NCI-H446 treated with DMSO at 0.1 percent for 48 hours (cell line): ENCODE measurements around the gene CLDN20.
"Not testable (repeated sequence)": the region's sequence is repeated elsewhere in the genome, so short reads cannot be mapped to it uniquely, and the experiment has no call there.

Experiments
- DNase-seq: peaks from one replicate; lab custom pipeline; 2025; lab: John Stamatoyannopoulos, UW

The CLDN20 gene

GRCh38 chr6:155245193-155245592 is 18.6 kb upstream of the CLDN20 start:
- DNase-seq = no peak

GRCh38 chr6:155245831-155246230 is 18.0 kb upstream of the CLDN20 start:
- DNase-seq = no peak

- DNase-seq = no peak
Observed at GRCh38 chr6:155246825-155247224, 17.0 kb upstream of the CLDN20 start.

GRCh38 chr6:155247618-155248007 is 16.2 kb upstream of the CLDN20 start:
- no peak for DNase-seq

- DNase-seq = no peak
Observed at GRCh38 chr6:155248008-155249001, 15.5 kb upstream of the CLDN20 start.

GRCh38 chr6:155250701-155251381 is 13.0 kb upstream of the CLDN20 start:
- no peak for DNase-seq

GRCh38 chr6:155252581-155252980 is 11.2 kb upstream of the CLDN20 start:
- no peak for DNase-seq

GRCh38 chr6:155253337-155253736 is 10.5 kb upstream of the CLDN20 start:
- DNase-seq = no peak

GRCh38 chr6:155254139-155254538 is 9.7 kb upstream of the CLDN20 start:
- no peak for DNase-seq

GRCh38 chr6:155256122-155256795 is 7.6 kb upstream of the CLDN20 start:
- no peak for DNase-seq

- no peak for DNase-seq
Observed at GRCh38 chr6:155257796-155258195, 6.0 kb upstream of the CLDN20 start.

GRCh38 chr6:155259204-155259603 is 4.6 kb upstream of the CLDN20 start:
- no peak for DNase-seq

GRCh38 chr6:155259897-155260296 is 3.9 kb upstream of the CLDN20 start:
- no peak for DNase-seq

GRCh38 chr6:155260686-155261085 is 3.1 kb upstream of the CLDN20 start:
- no peak for DNase-seq

GRCh38 chr6:155261111-155261900 is 2.5 kb upstream of the CLDN20 start:
- no peak for DNase-seq

- DNase-seq = no peak
Observed at GRCh38 chr6:155262655-155263054, 1.2 kb upstream of the CLDN20 start.

- no peak for DNase-seq
Observed at GRCh38 chr6:155264693-155265320, 994 bp downstream of the CLDN20 start.

- DNase-seq = no peak
Observed at GRCh38 chr6:155265843-155266535, 2.2 kb downstream of the CLDN20 start.

- DNase-seq = no peak
Observed at GRCh38 chr6:155267411-155267810, 3.6 kb downstream of the CLDN20 start.

GRCh38 chr6:155268088-155268867 is 4.5 kb downstream of the CLDN20 start:
- DNase-seq = not testable (repeated sequence)
